Measurements from ENCODE around the gene HSD17B12. TPM values are rescaled to one million over a fixed set of nuclear protein-coding genes. Genes with fewer than 3 reads are reported as not detected.

Gene HSD17B12
- total RNA-seq, 1 donor from 2014 or later = 48.4 TPM

DNA sequence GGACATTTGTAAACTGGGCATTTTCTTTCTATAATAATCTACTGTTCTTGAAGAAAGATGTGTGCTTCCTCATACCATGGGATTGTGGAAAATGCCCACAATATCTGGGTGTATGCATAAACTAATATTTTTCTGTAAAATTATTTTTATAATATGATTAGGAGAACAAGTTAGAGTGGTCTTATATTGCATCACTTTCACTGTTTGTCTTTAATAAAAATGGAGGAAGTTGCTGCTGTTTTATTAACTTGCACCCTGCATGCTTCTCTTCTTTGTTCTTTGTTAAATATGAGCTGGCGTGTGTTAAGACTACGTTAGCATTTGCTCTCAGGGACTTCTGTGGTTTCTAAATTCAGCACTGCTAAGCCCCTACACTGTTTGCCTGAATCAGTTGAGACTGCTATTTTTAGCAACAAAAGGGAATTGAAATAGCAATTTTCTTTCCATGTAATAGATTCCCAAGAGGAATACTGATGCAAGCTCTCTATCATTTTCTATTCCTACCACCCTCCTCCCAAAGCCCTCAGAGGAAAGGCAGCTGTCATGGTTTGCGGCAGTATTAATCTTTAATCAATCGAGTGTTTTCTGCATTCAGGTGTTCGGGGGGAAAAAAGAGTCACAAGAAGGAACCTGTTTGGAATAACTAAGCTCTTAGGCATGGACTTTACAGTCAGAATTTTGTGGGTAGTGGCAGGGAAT is 56.1 kb downstream of the HSD17B12 start:
- Histone ChIP-seq H3K36me3 (peaks cover 0 to 12% of the 10 kb centered on the region in 2 donors), H3K9me3 (no peaks in the 10 kb centered on the region), H3K27ac (no peak overlapping the region), H3K4me3 (no peak overlapping the region), H3K4me1 (peaks cover 32% of the 10 kb centered on the region), H3K27me3 (no peaks in the 10 kb centered on the region)
- no peak for TF ChIP-seq CTCF (IDR thresholded peaks at IDR 0.05)
- no peak for TF ChIP-seq POLR2A (IDR thresholded peaks at IDR 0.05)
- TF ChIP-seq POLR2AphosphoS5 (IDR thresholded peaks at IDR 0.05; ENCODE audit: insufficient read depth in 1 of 2, low read depth in 1 of 2) = no peak
- DNase-seq (ENCODE audit: extremely low spot score in 2 of 2) = no peak
- intact Hi-C loops (cut with DNase I) = no loop called here

DNA sequence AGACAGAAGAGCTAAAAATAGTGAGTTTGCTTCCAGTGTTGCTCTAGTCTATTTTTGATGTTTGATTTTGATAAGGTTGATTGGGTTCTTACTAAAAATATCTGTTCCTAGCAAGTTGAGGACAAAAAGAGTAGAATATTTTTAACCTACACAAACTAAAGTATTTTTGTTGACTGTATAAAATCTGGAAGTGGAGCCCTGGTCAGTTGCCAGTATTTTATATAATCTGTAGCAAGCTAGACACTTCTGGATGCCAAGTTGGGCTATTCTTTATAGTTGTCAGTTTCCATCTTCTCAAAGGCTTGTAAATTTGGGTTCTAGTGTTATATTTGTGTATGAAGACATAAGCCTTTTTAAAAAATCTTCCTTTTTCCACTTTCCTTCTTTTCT is 56.7 kb downstream of the HSD17B12 start:
- Histone ChIP-seq H3K27me3 (no peaks in the 10 kb centered on the region), H3K4me3 (no peak overlapping the region), H3K27ac (no peak overlapping the region), H3K4me1 (peaks cover 32% of the 10 kb centered on the region), H3K9me3 (no peaks in the 10 kb centered on the region), H3K36me3 (peaks cover 0 to 12% of the 10 kb centered on the region in 2 donors)
- intact Hi-C loops (cut with DNase I) = no loop called here
- no peak for TF ChIP-seq POLR2A (IDR thresholded peaks at IDR 0.05)
- no peak for TF ChIP-seq POLR2AphosphoS5 (IDR thresholded peaks at IDR 0.05; ENCODE audit: insufficient read depth in 1 of 2, low read depth in 1 of 2)
- TF ChIP-seq CTCF (IDR thresholded peaks at IDR 0.05) = no peak
- no peak for DNase-seq (ENCODE audit: extremely low spot score in 2 of 2)

DNA sequence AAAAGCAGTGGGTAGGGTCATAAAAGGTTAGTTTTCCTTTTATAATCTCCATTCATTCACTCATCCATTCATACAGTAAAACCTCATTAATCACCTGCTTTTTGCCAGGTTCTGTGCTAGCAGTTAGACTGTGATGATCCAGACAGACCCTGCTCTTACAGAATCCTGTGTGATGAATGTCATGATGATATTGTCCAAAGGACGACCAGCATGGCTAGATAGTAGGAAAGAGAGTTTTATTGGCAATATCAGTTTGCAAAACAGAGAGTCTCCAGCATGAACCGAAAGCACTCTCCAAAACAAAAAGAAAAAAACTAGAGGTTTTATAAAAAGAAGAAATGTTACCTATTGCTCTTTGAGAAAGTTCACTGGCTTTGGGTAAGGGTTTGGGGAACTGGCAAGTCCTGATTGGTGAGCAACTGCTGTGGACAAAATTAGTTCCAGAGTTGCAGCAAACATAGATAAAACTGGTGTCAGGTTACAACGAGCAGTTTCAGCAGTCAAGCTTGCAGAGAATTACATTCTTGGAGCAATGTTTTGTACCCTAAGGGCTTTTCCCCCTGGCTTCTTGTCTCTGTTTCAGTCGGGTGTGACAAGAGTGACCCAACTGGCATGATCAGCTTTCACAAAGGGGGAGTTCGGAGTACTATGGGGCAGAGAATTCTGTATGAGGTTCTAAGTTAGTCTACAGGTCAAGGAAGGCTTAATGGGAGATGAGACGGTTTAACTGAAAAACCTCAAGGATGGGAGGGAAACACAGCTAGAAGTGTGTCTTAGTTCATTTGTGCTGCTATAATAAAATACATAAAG is 58.3 kb downstream of the HSD17B12 start:
- TF ChIP-seq POLR2A (IDR thresholded peaks at IDR 0.05) (no peak), POLR2AphosphoS5 (IDR thresholded peaks at IDR 0.05; ENCODE audit: insufficient read depth in 1 of 2, low read depth in 1 of 2) (no peak), CTCF (IDR thresholded peaks at IDR 0.05) (no peak)
- Histone ChIP-seq H3K36me3 (peaks cover 0 to 10% of the 10 kb centered on the region in 2 donors), H3K4me1 (peaks cover 32% of the 10 kb centered on the region), H3K27me3 (no peaks in the 10 kb centered on the region), H3K4me3 (no peak overlapping the region), H3K9me3 (no peaks in the 10 kb centered on the region), H3K27ac (no peak overlapping the region)
- intact Hi-C loops (cut with DNase I) = no loop called here
- DNase-seq (ENCODE audit: extremely low spot score in 2 of 2) = no peak

DNA sequence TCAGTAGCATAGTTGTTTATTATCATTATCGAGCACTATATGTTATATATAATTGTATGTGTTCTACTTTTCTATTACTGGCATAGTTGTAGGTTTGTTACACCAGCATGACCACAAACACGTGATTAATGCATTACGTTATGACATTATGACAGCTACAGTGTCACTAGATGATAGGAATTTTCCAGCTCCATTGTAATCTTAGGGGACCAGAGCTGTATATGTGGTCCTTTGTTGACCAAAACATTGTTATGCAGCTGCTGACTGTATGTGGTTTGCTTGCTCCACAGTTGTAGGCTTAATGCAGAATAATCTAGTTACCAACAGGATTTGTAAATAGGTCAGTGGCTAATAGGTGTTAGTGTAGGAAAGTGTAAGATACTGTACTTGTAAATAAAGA is 66.1 kb downstream of the HSD17B12 start:
- H3K4me3 ChIP-seq = no peak overlapping the region
- H3K4me1 ChIP-seq = no peaks in the 10 kb centered on the region
- no peak overlapping the region for H3K27ac ChIP-seq
- H3K9me3 ChIP-seq = no peaks in the 10 kb centered on the region
- no peaks in the 10 kb centered on the region for H3K27me3 ChIP-seq
- no peaks in the 10 kb centered on the region for H3K36me3 ChIP-seq
- TF ChIP-seq POLR2AphosphoS5 (IDR thresholded peaks at IDR 0.05; ENCODE audit: insufficient read depth in 1 of 2, low read depth in 1 of 2) (no peak), CTCF (IDR thresholded peaks at IDR 0.05) (no peak), POLR2A (IDR thresholded peaks at IDR 0.05) (no peak)
- intact Hi-C loops (cut with DNase I) = no loop called here
- DNase-seq (ENCODE audit: extremely low spot score in 2 of 2) = no peak
